Glutamatergic neuron (in vitro differentiated cells): ENCODE data around the gene SNX8. TPM values are rescaled to one million over a fixed set of nuclear protein-coding genes. Genes with fewer than 3 reads are reported as not detected.

Experiments
- DNase-seq: peaks from one replicate; pipeline ENCODE4 v3.0.0; 2022
- H3K27ac Mint-ChIP-seq: one replicate; pipeline ENCODE4 v1.8.0; 2020; ENCODE audit warnings: mild to moderate bottlenecking, mixed read lengths, inconsistent platforms; ENCODE audit not compliant: unreplicated experiment
- H3K27me3 Mint-ChIP-seq: one replicate; pipeline ENCODE4 v1.8.0; 2020; ENCODE audit warnings: mild to moderate bottlenecking, moderate library complexity, mixed read lengths, inconsistent platforms; ENCODE audit not compliant: unreplicated experiment
- H3K36me3 Mint-ChIP-seq: one replicate; pipeline ENCODE4 v1.8.0; 2020; ENCODE audit warnings: mild to moderate bottlenecking, mixed read lengths, inconsistent platforms; ENCODE audit not compliant: unreplicated experiment
- H3K4me1 Mint-ChIP-seq: one replicate; pipeline ENCODE4 v1.8.0; 2020; ENCODE audit warnings: mild to moderate bottlenecking, low read depth, mixed read lengths, inconsistent platforms; ENCODE audit not compliant: unreplicated experiment
- H3K4me3 Mint-ChIP-seq: one replicate; pipeline ENCODE4 v1.8.0; 2020; ENCODE audit warnings: mild to moderate bottlenecking, mixed read lengths, inconsistent platforms; ENCODE audit not compliant: unreplicated experiment
- H3K9me3 Mint-ChIP-seq: one replicate; pipeline ENCODE4 v1.8.0; 2020; ENCODE audit warnings: mild to moderate bottlenecking, moderate library complexity, mixed read lengths, inconsistent platforms; ENCODE audit not compliant: unreplicated experiment
- total RNA-seq: library from RNA; stranded (reverse); fragmentation: NEBNext Ultra II Directional; extraction: Animal tissue kit (Norgen Biotek cat#: 25700); gene quantifications from one replicate; pipeline ENCODE4 v1.2.1, GENCODE V29; 2021; ENCODE audit not compliant: unreplicated experiment
- TF ChIP-seq, protein P1 (sequence below): fragments of 200-600 bp; sonication (generic); IDR thresholded peaks from one replicate; pipeline ENCODE4 v1.5.0; 2021; ENCODE audit not compliant: partially characterized antibody, unreplicated experiment

Gene SNX8
- total RNA-seq, 1 donor from 2014 or later, result 22.2 TPM

DNA sequence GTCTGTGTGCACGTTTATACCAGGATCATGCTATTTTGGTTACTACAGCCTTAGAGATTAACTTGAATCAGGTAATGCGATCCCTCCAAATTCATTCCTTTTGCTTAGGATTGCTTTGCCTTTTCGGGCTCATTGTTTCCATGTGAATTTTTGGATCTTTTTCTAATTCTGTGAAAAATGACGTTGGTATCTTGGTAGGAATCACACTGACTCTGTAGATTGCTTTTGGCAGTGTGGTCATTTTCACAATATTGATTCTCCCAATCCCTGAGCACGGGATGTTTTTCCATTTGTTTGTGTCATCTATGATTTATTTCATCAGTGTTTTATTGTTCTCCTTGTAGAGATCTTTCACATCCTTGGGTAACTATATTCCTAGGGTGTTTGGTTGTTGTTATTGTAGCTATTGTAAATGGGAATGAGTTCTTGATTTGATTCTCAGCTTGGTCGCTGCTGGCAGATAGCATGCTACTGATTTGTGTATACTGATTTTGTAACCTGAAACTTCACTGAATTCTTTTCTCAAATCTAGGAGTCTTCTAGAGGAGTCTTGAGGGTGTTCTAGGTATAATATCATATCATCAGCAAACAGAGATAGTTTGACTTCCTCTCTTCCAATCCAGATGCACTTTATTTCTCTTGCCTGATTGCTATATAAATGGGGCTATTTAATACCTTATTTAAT is 18.2 kb downstream of the SNX8 start:
- Mint-ChIP-seq H3K27ac (no peak overlapping the region), H3K4me1 (no peaks in the 10 kb centered on the region), H3K36me3 (no peaks in the 10 kb centered on the region), H3K9me3 (no peaks in the 10 kb centered on the region), H3K27me3 (no peaks in the 10 kb centered on the region), H3K4me3 (no peak overlapping the region)
- TF ChIP-seq, protein P1, sequence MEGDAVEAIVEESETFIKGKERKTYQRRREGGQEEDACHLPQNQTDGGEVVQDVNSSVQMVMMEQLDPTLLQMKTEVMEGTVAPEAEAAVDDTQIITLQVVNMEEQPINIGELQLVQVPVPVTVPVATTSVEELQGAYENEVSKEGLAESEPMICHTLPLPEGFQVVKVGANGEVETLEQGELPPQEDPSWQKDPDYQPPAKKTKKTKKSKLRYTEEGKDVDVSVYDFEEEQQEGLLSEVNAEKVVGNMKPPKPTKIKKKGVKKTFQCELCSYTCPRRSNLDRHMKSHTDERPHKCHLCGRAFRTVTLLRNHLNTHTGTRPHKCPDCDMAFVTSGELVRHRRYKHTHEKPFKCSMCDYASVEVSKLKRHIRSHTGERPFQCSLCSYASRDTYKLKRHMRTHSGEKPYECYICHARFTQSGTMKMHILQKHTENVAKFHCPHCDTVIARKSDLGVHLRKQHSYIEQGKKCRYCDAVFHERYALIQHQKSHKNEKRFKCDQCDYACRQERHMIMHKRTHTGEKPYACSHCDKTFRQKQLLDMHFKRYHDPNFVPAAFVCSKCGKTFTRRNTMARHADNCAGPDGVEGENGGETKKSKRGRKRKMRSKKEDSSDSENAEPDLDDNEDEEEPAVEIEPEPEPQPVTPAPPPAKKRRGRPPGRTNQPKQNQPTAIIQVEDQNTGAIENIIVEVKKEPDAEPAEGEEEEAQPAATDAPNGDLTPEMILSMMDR, result no peak
- DNase-seq, result no peak

DNA sequence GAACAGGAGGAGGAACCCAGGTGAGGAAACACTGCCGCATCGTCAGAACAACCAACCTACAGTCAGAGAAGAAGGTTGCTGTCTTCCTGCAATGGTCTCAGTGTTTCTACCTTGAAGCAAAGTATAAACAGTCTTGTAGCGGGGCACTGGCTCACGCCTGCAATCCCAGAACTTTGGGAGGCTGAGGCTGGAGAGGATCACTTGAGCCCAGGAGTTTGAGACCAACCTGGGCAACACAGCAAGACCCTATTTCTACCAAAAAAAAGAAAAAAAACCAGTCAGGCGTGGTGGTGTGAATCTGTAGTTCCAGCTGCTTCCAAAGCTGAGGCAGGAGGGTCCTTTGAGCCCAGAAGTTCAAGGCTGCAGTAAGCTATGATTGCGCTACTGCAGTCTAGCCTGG is 23.4 kb downstream of the SNX8 start:
- Mint-ChIP-seq H3K9me3 (no peaks in the 10 kb centered on the region), H3K4me3 (no peak overlapping the region), H3K36me3 (no peaks in the 10 kb centered on the region), H3K27ac (no peak overlapping the region), H3K4me1 (no peaks in the 10 kb centered on the region), H3K27me3 (no peaks in the 10 kb centered on the region)
- TF ChIP-seq, protein P1, result no peak
- DNase-seq, result no peak

DNA sequence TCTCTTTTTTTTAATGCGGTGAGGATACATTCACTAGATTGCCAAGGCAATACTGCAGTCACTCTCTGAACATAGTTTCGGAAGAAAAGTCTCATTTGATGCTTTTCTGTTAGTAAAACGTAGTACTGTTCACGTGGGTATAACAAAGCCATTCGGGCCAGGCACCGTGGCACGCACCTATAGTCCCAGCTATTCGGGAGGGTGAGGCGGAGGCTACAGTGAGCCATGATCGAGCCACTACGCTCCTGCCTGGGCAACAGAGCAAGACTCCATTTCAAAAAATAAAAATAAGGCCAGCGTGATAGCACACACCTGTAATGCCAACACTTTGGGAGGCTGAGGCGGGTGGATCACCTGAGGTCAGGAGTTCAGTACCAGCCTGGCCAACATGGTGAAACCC is 24.6 kb downstream of the SNX8 start:
- Mint-ChIP-seq H3K27ac (no peak overlapping the region), H3K4me1 (no peaks in the 10 kb centered on the region), H3K27me3 (no peaks in the 10 kb centered on the region), H3K36me3 (no peaks in the 10 kb centered on the region), H3K4me3 (no peak overlapping the region), H3K9me3 (no peaks in the 10 kb centered on the region)
- no peak for DNase-seq
- TF ChIP-seq, protein P1, result no peak

DNA sequence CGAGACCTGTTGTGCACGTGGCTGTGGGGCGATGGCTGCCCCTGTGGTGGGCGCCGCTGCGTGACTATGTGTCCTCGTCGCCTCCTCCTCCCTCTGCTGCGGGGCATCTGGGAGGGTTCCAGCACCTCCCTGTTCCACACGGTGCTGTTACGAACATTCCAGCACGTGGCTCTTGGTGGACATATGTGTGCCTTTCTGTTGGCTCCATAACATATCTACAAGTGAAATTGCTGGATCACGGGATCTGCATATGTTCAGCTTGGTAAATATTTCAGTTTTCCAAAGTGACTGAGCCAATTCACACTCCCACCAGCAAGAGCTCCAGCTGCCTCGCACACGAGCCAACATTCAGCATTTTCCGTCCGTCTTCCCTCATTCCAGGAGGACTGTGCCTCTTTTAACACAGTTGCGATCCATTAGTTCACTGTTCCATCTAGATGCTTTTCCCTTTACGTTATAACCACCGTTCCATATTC is 25.1 kb downstream of the SNX8 start:
- Mint-ChIP-seq H3K9me3 (no peaks in the 10 kb centered on the region), H3K36me3 (no peaks in the 10 kb centered on the region), H3K27me3 (no peaks in the 10 kb centered on the region), H3K4me3 (no peak overlapping the region), H3K4me1 (no peaks in the 10 kb centered on the region), H3K27ac (no peak overlapping the region)
- TF ChIP-seq, protein P1, result no peak
- DNase-seq, result no peak

DNA sequence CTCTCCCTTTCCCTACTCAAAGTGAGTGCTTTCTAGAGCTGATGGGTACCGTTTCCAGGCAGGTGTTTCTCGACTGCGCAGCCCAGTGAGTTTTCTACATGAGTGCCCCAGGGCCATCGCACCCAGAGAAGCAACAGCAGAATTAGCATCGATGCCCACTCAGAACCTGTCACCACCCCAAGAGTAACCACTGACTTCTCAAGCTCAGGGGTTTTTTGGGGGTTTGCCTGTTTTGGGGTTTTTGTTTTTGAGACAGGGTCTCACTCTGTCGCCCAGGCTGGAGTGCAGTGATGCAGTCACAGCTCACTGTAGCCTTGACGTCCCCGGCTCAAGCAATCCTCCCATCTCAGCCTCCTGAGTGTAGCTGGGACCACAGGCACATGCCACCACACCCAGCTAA is 25.7 kb downstream of the SNX8 start:
- Mint-ChIP-seq H3K9me3 (no peaks in the 10 kb centered on the region), H3K36me3 (no peaks in the 10 kb centered on the region), H3K4me1 (no peaks in the 10 kb centered on the region), H3K27me3 (no peaks in the 10 kb centered on the region), H3K4me3 (no peak overlapping the region), H3K27ac (no peak overlapping the region)
- DNase-seq, result no peak
- TF ChIP-seq, protein P1, result no peak
